Colonic mucosa (tissue), 4 donors: Measurements from ENCODE around the gene GCA. TPM values are rescaled to one million over a fixed set of nuclear protein-coding genes. Genes with fewer than 3 reads are reported as not detected.

Experiments used
- DNase-seq: peaks from one replicate; pipeline ENCODE4 v3.0.0-alpha.2; 2020
- H3K27ac ChIP-seq: fragments of 200-600 bp; one replicate; pipeline ENCODE4 v1.8.0; 2021
- H3K27me3 ChIP-seq: fragments of 200-600 bp; one replicate; pipeline ENCODE4 v1.8.0; 2021
- H3K36me3 ChIP-seq: fragments of 200-600 bp; one replicate; pipeline ENCODE4 v1.8.0; 2021
- H3K4me1 ChIP-seq: fragments of 200-600 bp; one replicate; pipeline ENCODE4 v1.8.0; 2021; ENCODE audit warnings: mild to moderate bottlenecking
- H3K4me3 ChIP-seq: fragments of 200-600 bp; one replicate; pipeline ENCODE4 v1.8.0; 2021
- H3K9ac ChIP-seq, 2 donors: one replicate each; pipeline ENCODE4 v1.7.0; 2013; ENCODE audit warnings: control low read depth in 2 of 2, low read depth in 2 of 2, low read length in 2 of 2
- H3K9me3 ChIP-seq: fragments of 200-600 bp; one replicate; pipeline ENCODE4 v1.8.0; 2021
- intact Hi-C: fragments of 100-400 bp; cut with DNase I; formaldehyde crosslinking; loops from one replicate; pipeline ENCODE4 v1.14.1; 2022
- total RNA-seq, 2 donors: library from RNA; stranded (reverse); fragmentation: NEBNext Ultra II Directional in 1 of 2; extraction: Animal tissue kit (Norgen Biotek cat#: 25700) in 1 of 2; gene quantifications; one replicate each; pipeline ENCODE4 v1.2.1, GENCODE V29; 2021
- TF ChIP-seq, protein P1 (sequence below): fragments of 200-600 bp; IDR thresholded peaks from one replicate; pipeline ENCODE4 v1.8.0; 2022; ENCODE audit warnings: antibody characterized with exemption, mild to moderate bottlenecking
- donor health status: healthy.
- donor health status: DM: no; HTN: no; CAD: no.
- donor health status: DM: no; HTN: no; CAD: no.

GCA gene
- total RNA-seq, 2 donors from 2014 or later = 22.1 to 30.9 TPM

DNA sequence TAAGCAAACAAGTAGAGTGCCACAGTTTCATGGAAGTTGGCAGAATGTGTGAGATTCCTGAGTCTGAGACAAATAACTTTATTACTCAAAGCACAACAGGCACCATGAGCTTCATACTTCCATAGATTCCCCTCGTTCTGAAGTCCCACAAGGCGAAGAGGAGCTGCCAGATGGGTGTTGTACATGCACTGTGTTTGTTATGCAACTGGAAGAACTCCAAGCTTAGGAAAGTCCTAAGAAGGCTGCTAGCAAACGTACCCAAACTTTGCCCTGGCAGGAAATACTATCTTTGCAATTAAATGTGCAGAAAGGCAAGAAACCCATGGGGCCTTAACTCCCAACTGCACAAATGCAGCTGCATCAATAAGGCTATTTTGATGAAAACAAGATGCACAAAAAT is 1.6 kb upstream of the GCA start:
- Histone ChIP-seq H3K9me3 (no peaks in the 10 kb centered on the region), H3K4me1 (peaks cover 4% of the 10 kb centered on the region), H3K36me3 (no peaks in the 10 kb centered on the region), H3K27ac (no peak overlapping the region), H3K27me3 (no peaks in the 10 kb centered on the region), H3K9ac (no peak overlapping the region), H3K4me3 (no peak overlapping the region)
- TF ChIP-seq, protein P1, sequence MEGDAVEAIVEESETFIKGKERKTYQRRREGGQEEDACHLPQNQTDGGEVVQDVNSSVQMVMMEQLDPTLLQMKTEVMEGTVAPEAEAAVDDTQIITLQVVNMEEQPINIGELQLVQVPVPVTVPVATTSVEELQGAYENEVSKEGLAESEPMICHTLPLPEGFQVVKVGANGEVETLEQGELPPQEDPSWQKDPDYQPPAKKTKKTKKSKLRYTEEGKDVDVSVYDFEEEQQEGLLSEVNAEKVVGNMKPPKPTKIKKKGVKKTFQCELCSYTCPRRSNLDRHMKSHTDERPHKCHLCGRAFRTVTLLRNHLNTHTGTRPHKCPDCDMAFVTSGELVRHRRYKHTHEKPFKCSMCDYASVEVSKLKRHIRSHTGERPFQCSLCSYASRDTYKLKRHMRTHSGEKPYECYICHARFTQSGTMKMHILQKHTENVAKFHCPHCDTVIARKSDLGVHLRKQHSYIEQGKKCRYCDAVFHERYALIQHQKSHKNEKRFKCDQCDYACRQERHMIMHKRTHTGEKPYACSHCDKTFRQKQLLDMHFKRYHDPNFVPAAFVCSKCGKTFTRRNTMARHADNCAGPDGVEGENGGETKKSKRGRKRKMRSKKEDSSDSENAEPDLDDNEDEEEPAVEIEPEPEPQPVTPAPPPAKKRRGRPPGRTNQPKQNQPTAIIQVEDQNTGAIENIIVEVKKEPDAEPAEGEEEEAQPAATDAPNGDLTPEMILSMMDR = no peak
- intact Hi-C loops = no loop called here
- no peak for DNase-seq

DNA sequence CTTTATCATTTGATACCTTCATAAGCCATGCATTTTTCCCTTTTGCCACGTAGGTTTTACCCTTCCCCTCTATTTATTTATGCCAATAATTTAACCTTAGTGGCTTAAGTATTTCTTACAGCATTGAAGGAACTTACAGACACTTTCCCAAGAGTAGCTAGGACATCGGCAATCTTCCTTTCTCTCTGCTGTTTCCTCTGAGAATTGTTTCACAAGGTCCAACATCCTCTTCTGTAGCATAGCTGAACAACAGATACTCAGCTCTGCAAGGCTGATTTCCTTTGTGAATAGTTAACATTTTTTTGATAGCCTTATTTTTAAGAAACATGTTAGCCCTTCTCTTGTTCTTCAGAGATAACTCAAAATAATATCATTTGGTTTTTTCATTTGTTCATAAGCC is 1.1 kb upstream of the GCA start:
- Histone ChIP-seq H3K4me3 (no peak overlapping the region), H3K36me3 (no peaks in the 10 kb centered on the region), H3K9ac (no peak overlapping the region), H3K27ac (no peak overlapping the region), H3K4me1 (peaks cover 4% of the 10 kb centered on the region), H3K27me3 (no peaks in the 10 kb centered on the region), H3K9me3 (no peaks in the 10 kb centered on the region)
- intact Hi-C loops = no loop called here
- no peak for DNase-seq
- TF ChIP-seq, protein P1 = no peak

DNA sequence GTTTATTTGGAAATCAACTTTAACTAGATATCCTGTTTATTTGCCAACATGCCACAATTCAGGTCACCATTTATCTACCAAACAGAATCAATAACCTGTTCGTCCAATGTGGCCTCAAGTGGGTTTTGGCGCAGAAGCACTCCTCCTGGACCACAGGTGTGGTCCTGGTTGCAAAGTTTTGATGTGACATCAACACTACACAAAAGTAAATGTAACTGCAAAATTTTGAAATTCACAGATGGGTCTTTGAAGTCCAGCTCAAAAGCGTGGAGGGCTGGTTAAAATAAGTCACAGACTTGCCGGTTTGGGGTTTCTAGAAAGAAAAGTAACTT is 474 bp upstream of the GCA start:
- Histone ChIP-seq H3K27ac (peak overlapping the region; percentile 75), H3K4me3 (peak overlapping the region; percentile 58), H3K27me3 (no peaks in the 10 kb centered on the region), H3K4me1 (peaks cover 4% of the 10 kb centered on the region), H3K36me3 (no peaks in the 10 kb centered on the region), H3K9ac (no peak overlapping the region), H3K9me3 (no peaks in the 10 kb centered on the region)
- TF ChIP-seq, protein P1 = no peak
- no peak for DNase-seq
- intact Hi-C loops = no loop called here

DNA sequence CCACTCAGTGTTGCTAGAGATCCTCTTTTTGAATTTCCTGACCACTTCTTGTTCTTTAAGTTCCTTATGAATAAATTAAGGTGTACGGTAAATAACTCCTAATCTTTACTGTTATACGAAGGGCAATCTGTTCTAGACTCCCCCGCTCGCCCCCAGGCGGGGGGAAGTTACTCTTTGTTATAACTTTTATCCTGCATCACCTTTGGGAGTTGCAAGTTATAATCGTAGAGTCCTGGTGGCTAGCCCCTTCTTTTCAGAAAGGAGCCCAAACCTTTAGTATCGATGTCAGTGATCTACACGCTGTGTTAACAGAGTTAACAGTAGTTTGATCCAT is 652 bp downstream of the GCA start:
- peak overlapping the region; percentile 58 for H3K4me3 ChIP-seq
- intact Hi-C loops = no loop called here
- H3K36me3 ChIP-seq = no peaks in the 10 kb centered on the region
- DNase-seq = no peak
- no peaks in the 10 kb centered on the region for H3K9me3 ChIP-seq
- no peaks in the 10 kb centered on the region for H3K27me3 ChIP-seq
- H3K27ac ChIP-seq = peak overlapping the region; percentile 75
- peak overlapping the region; percentile 66 to 82 for H3K9ac ChIP-seq
- peaks cover 4% of the 10 kb centered on the region for H3K4me1 ChIP-seq
- TF ChIP-seq, protein P1 = no peak

DNA sequence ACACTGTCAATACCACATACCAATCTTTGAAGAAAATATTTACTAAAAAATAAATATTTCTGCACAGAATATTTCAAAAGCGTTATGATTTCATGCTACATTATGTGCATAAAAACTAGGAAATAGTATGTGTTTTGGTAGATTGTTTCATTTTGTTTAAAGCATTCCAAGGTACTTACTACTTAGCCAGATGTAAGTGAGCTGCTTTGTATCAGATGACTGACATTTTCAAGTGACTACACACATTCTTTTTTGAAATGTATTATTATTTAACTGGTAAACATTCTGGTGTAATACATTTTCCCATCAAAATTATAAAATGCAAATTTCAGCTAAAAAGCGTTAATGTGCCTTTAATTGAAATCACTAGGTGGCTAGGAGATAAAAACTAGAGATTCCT is 21.5 kb downstream of the GCA start:
- Histone ChIP-seq H3K27me3 (no peaks in the 10 kb centered on the region), H3K4me1 (no peaks in the 10 kb centered on the region), H3K9me3 (no peaks in the 10 kb centered on the region), H3K9ac (no peak overlapping the region), H3K36me3 (no peaks in the 10 kb centered on the region), H3K27ac (no peak overlapping the region), H3K4me3 (no peak overlapping the region)
- DNase-seq = no peak
- intact Hi-C loops = no loop called here
- TF ChIP-seq, protein P1 = no peak

DNA sequence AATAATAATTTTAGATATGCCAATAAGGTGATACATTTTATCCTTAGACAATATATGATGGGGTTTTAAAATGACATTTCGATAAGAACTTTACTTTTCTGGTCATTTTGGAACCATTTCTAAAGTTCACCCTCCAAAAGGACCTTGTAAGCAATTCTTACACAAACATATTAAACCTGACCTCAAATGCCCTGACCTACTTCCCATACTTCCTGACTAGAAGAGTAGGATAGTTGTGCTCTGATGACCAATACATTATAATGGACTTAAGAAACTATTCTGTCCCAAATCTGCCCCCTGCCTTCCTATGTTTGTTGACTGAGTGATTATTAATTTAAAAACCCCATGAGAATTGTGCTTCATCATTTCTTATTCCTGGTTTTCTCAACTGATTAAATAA is 24.6 kb downstream of the GCA start:
- Histone ChIP-seq H3K4me3 (no peak overlapping the region), H3K27me3 (no peaks in the 10 kb centered on the region), H3K36me3 (no peaks in the 10 kb centered on the region), H3K4me1 (no peaks in the 10 kb centered on the region), H3K9ac (no peak overlapping the region), H3K9me3 (no peaks in the 10 kb centered on the region), H3K27ac (no peak overlapping the region)
- DNase-seq = no peak
- intact Hi-C loops = no loop called here
- TF ChIP-seq, protein P1 = no peak
